ENCODE results near the gene HMG20B. TPM values are rescaled to one million over a fixed set of nuclear protein-coding genes. Genes with fewer than 3 reads are reported as not detected.

Gene HMG20B
- total and polyA plus RNA-seq, 8 donors: 39.8 to 638 (median 96.8) TPM

GRCh38 chr19:3533033-3533432 lies 39.7 kb upstream of the HMG20B start:
- WGBS, 5 donors: 83 to 95% (median 91%) methylated on average over 3 to 17 of the region's 17 CpGs
- Histone ChIP-seq H3K36me3 (peaks cover 55 to 82% (median 76%) of the 10 kb centered on the region in 4 donors), H3K27ac (no peak overlapping the region), H3K4me3 (no peak overlapping the region), H3K9me3 (no peaks in the 10 kb centered on the region), H3K4me1 (peaks cover 0 to 5% (median 0%) of the 10 kb centered on the region in 4 donors), H3K27me3 (no peaks in the 10 kb centered on the region)
- no peak for TF ChIP-seq POLR2A (IDR thresholded peaks at IDR 0.05)
- TF ChIP-seq POLR2AphosphoS5 (IDR thresholded peaks at IDR 0.05): no peak
- TF ChIP-seq EP300 (IDR thresholded peaks at IDR 0.05): no peak
- TF ChIP-seq CTCF (IDR thresholded peaks at IDR 0.05): no peak
- intact Hi-C loops (cut with DNase I; ENCODE audit: low total_unique reads): no loop called here
- DNase-seq: no peak

DNA sequence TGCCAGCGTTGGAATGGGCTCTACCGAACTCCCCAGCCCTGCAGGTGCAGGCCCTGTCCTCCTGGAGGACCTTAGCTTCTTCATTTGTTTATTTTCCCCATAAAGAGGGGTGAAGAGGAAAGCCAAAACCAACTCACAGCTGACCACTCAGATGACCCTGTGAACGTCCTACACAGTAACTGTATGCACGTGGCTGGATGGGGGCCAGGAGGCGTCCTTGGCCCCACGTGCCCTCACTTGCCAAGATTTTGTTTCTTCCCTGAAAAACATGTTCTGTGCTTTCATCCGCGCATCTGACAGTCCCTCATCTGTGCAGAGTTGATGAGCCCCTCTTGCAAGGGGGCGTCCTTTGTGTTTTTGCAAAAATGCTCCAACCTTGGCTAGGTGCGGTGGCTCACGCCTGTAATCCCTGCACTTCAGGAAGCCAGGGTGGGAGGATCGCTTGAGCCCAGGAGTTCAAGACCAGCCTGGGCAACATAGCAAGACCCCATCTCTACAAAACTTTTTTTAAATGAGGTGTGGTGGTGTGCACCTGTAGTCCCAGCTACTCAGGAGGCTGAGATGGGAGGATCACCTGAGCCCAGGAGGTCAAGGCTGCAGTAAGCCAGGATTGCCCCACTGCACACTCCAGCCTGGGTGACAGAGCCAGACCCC lies 39.1 kb upstream of the HMG20B start:
- Histone ChIP-seq H3K36me3 (peaks cover 52 to 84% (median 78%) of the 10 kb centered on the region in 4 donors), H3K27ac (no peak overlapping the region), H3K9me3 (no peaks in the 10 kb centered on the region), H3K4me1 (peaks cover 0 to 5% (median 0%) of the 10 kb centered on the region in 4 donors), H3K4me3 (no peak overlapping the region), H3K27me3 (no peaks in the 10 kb centered on the region)
- intact Hi-C loops (cut with DNase I; ENCODE audit: low total_unique reads): no loop called here
- DNase-seq: no peak
- TF ChIP-seq POLR2AphosphoS5 (IDR thresholded peaks at IDR 0.05): no peak
- no peak for TF ChIP-seq EP300 (IDR thresholded peaks at IDR 0.05)
- TF ChIP-seq POLR2A (IDR thresholded peaks at IDR 0.05): no peak
- no peak for TF ChIP-seq CTCF (IDR thresholded peaks at IDR 0.05)
- 78 to 83% (median 79%) methylated on average over 12 of the region's 12 CpGs for WGBS, 5 donors

- H3K36me3 ChIP-seq: peaks cover 52 to 84% (median 80%) of the 10 kb centered on the region in 4 donors
- no peak overlapping the region for H3K27ac ChIP-seq
- no peak for DNase-seq
- no peak overlapping the region for H3K4me3 ChIP-seq
- no peak for TF ChIP-seq CTCF (IDR thresholded peaks at IDR 0.05)
- TF ChIP-seq EP300 (IDR thresholded peaks at IDR 0.05): no peak
- TF ChIP-seq POLR2AphosphoS5 (IDR thresholded peaks at IDR 0.05): no peak
- peaks cover 0 to 5% (median 0%) of the 10 kb centered on the region in 4 donors for H3K4me1 ChIP-seq
- intact Hi-C loops (cut with DNase I; ENCODE audit: low total_unique reads): no loop called here
- H3K27me3 ChIP-seq: no peaks in the 10 kb centered on the region
- WGBS, 5 donors: 84 to 94% (median 91%) methylated on average over 22 to 38 of the region's 38 CpGs
- H3K9me3 ChIP-seq: no peaks in the 10 kb centered on the region
Observed at GRCh38 chr19:3534375-3535234, 38.1 kb upstream of the HMG20B start.

DNA sequence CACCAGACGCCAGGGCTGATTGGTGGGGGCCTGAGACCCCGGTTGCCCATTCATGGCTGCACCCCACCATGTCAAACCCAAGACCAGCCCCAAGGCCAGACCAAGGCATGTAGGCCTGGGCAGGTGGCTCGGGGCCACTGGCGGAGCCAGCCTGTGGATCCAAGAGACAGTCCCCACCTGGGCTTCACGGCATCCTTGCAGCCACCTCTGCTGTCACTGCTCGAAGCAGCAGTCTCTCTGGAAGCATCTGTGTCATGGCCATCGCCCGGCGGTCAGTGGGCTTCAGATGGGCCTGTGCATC lies 37.6 kb upstream of the HMG20B start:
- no peak overlapping the region for H3K4me3 ChIP-seq
- DNase-seq: no peak
- H3K36me3 ChIP-seq: peaks cover 50 to 86% (median 80%) of the 10 kb centered on the region in 4 donors
- H3K27ac ChIP-seq: no peak overlapping the region
- TF ChIP-seq EP300 (IDR thresholded peaks at IDR 0.05) (no peak), POLR2AphosphoS5 (IDR thresholded peaks at IDR 0.05) (no peak)
- H3K27me3 ChIP-seq: no peaks in the 10 kb centered on the region
- H3K4me1 ChIP-seq: peaks cover 0 to 5% (median 0%) of the 10 kb centered on the region in 4 donors
- WGBS, 5 donors: 89 to 93% (median 91%) methylated on average over 6 to 9 of the region's 9 CpGs; no CpG with 5 or more reads in 1 of the 5 donors
- intact Hi-C loops (cut with DNase I; ENCODE audit: low total_unique reads): no loop called here
- H3K9me3 ChIP-seq: no peaks in the 10 kb centered on the region

Measured in stomach (tissue), 9 donors.